ENCODE measurements around the gene ROBO1. TPM values are rescaled to one million over a fixed set of nuclear protein-coding genes. Genes with fewer than 3 reads are reported as not detected.
"Not testable (repeated sequence)": the region's sequence is repeated elsewhere in the genome, so short reads cannot be mapped to it uniquely, and the experiment has no call there.

Gene ROBO1
- total RNA-seq, 1 experiment from 2014 or later, result 67.6 TPM

DNA sequence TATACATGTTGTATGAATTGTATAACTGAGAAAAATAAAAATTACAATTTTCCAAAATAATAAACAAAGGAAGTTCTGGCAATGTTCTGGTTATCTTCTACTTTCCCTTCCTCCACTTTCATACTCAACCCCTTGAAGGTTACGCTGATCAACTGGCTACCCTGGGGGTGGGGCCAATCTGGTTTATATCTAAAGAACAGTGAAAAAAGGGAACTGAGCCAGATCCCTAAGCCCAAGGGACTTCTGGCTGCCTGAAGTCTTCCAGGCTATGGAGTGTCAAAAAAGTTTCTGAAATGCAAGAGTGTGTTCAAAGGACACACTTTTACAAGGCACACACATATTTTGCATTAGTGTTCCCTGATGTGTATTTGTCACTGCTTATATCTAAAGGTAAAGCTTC, 591.9 kb downstream of the ROBO1 start:
- no peaks in the 10 kb centered on the region for H3K9me3 ChIP-seq (ENCODE audit: low read depth, low read length, poor library complexity, severe bottlenecking)
- intact Hi-C loops (cut with micrococcal nuclease; ENCODE audit: unreplicated experiment), result no loop called here
- no peaks in the 10 kb centered on the region for H3K27me3 ChIP-seq (replicated peaks; ENCODE audit: insufficient read depth, low read depth, low read length, poor library complexity)
- DNase-seq (ENCODE audit: low spot score), result peak; percentile 8
- H3K27ac ChIP-seq (ENCODE audit: low read depth, low read length, poor library complexity, severe bottlenecking), result no peak overlapping the region
- H3K4me1 ChIP-seq (ENCODE audit: insufficient read depth, low read length, poor library complexity, severe bottlenecking), result peaks cover 4% of the 10 kb centered on the region
- H3K36me3 ChIP-seq (ENCODE audit: insufficient read depth, low read length, poor library complexity, severe bottlenecking), result no peaks in the 10 kb centered on the region
- ChIA-PET POLR2A (ENCODE audit: low non-redundant PET) (interaction anchor here (0.6 kb wide), 1 partner anchor 23 kb away, joined by 3 read pairs; no protein-coding TSS in a partner anchor), CTCF (no interaction called here)
- no TSS peak for BruUV-seq (replicated peaks)
- H3K4me3 ChIP-seq (ENCODE audit: low read depth, low read length, poor library complexity, severe bottlenecking), result no peak overlapping the region
- TF ChIP-seq EZH2 (IDR thresholded peaks at IDR 0.05; ENCODE audit: borderline replicate concordance, low read depth, low read length, poor library complexity, severe bottlenecking) (no peak), CTCF (conservative IDR thresholded peaks at IDR 0.05; ENCODE audit: low read depth, low read length) (no peak)

GRCh38 chr3:79173259-79173658, 594.5 kb downstream of the ROBO1 start:
- DNase-seq (ENCODE audit: low spot score); H3K4me1 ChIP-seq (ENCODE audit: insufficient read depth, low read length, poor library complexity, severe bottlenecking); POLR2A ChIA-PET (ENCODE audit: low non-redundant PET); H3K27ac ChIP-seq (ENCODE audit: low read depth, low read length, poor library complexity, severe bottlenecking); BruUV-seq (replicated peaks); H3K27me3 ChIP-seq (replicated peaks; ENCODE audit: insufficient read depth, low read depth, low read length, poor library complexity); H3K9me3 ChIP-seq (ENCODE audit: low read depth, low read length, poor library complexity, severe bottlenecking); CTCF ChIA-PET; H3K4me3 ChIP-seq (ENCODE audit: low read depth, low read length, poor library complexity, severe bottlenecking); H3K36me3 ChIP-seq (ENCODE audit: insufficient read depth, low read length, poor library complexity, severe bottlenecking); intact Hi-C loops (cut with micrococcal nuclease; ENCODE audit: unreplicated experiment): not testable (repeated sequence)

DNA sequence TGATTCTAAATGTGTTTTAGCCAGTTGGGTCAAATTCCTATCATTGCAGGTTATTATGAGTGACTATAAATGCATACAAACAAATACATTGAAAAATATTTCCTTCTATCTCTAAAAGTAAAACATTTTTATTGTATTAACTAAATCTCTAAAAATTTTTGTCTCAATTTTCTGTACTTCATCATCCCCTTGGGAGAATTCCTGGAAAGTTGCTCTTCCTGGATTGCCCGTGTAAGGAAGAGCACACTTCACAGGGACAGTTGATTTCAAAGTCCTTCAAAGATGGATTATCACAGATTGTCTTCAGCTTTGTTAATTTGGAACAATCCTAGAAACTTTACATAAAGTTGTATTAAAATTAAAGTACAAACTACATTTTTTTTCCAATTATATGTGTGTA, 595.6 kb downstream of the ROBO1 start:
- Histone ChIP-seq H3K36me3 (ENCODE audit: insufficient read depth, low read length, poor library complexity, severe bottlenecking) (no peaks in the 10 kb centered on the region), H3K27ac (ENCODE audit: low read depth, low read length, poor library complexity, severe bottlenecking) (no peak overlapping the region), H3K27me3 (replicated peaks; ENCODE audit: insufficient read depth, low read depth, low read length, poor library complexity) (no peaks in the 10 kb centered on the region), H3K4me1 (ENCODE audit: insufficient read depth, low read length, poor library complexity, severe bottlenecking) (peaks cover 3% of the 10 kb centered on the region), H3K9me3 (ENCODE audit: low read depth, low read length, poor library complexity, severe bottlenecking) (no peaks in the 10 kb centered on the region), H3K4me3 (ENCODE audit: low read depth, low read length, poor library complexity, severe bottlenecking) (no peak overlapping the region)
- ChIA-PET POLR2A (ENCODE audit: low non-redundant PET) (no interaction called here), CTCF (no interaction called here)
- TF ChIP-seq EZH2 (IDR thresholded peaks at IDR 0.05; ENCODE audit: borderline replicate concordance, low read depth, low read length, poor library complexity, severe bottlenecking) (no peak), CTCF (conservative IDR thresholded peaks at IDR 0.05; ENCODE audit: low read depth, low read length) (no peak)
- intact Hi-C loops (cut with micrococcal nuclease; ENCODE audit: unreplicated experiment), result no loop called here
- no peak for DNase-seq (ENCODE audit: low spot score)
- no TSS peak for BruUV-seq (replicated peaks)

GRCh38 chr3:79170021-79170420, 597.8 kb downstream of the ROBO1 start:
- Histone ChIP-seq H3K27me3 (replicated peaks; ENCODE audit: insufficient read depth, low read depth, low read length, poor library complexity) (no peaks in the 10 kb centered on the region), H3K4me1 (ENCODE audit: insufficient read depth, low read length, poor library complexity, severe bottlenecking) (peaks cover 3% of the 10 kb centered on the region), H3K27ac (ENCODE audit: low read depth, low read length, poor library complexity, severe bottlenecking) (no peak overlapping the region), H3K9me3 (ENCODE audit: low read depth, low read length, poor library complexity, severe bottlenecking) (no peaks in the 10 kb centered on the region), H3K36me3 (ENCODE audit: insufficient read depth, low read length, poor library complexity, severe bottlenecking) (no peaks in the 10 kb centered on the region), H3K4me3 (ENCODE audit: low read depth, low read length, poor library complexity, severe bottlenecking) (no peak overlapping the region)
- ChIA-PET CTCF (no interaction called here), POLR2A (ENCODE audit: low non-redundant PET) (no interaction called here)
- no TSS peak for BruUV-seq (replicated peaks)
- TF ChIP-seq CTCF (conservative IDR thresholded peaks at IDR 0.05; ENCODE audit: low read depth, low read length), result no peak
- TF ChIP-seq EZH2 (IDR thresholded peaks at IDR 0.05; ENCODE audit: borderline replicate concordance, low read depth, low read length, poor library complexity, severe bottlenecking), result no peak
- intact Hi-C loops (cut with micrococcal nuclease; ENCODE audit: unreplicated experiment), result no loop called here
- no peak for DNase-seq (ENCODE audit: low spot score)

All from A673 (cell line).